GM23338 (cell line): ENCODE measurements around the gene GNAT1.

Experiments
- CREB1 ChIP-seq: fragments of 250-450 bp; sonication (Bioruptor Pico); IDR thresholded peaks from 2 replicates; pipeline ENCODE4 v1.5.0; 2020; ENCODE audit warnings: low read depth, mild to moderate bottlenecking, moderate library complexity
- CTCF ChIP-seq, 2 experiments: fragments of 200-600 bp in 1 of 2; sonication (generic) in 1 of 2; conservative IDR thresholded peaks; 2 replicates each; pipeline versions ENCODE4 v1.5.1 to v1.6.1; 2016 to 2017; ENCODE audit warnings: antibody characterized with exemption in 2 of 2, low read depth in 2 of 2, mild to moderate bottlenecking in 2 of 2, moderate library complexity in 1 of 2
- EZH2 ChIP-seq: fragments of 200-600 bp; sonication (generic); IDR thresholded peaks from one replicate; pipeline ENCODE4 v1.8.0; 2017; ENCODE audit warnings: antibody characterized with exemption, mild to moderate bottlenecking, low read depth; ENCODE audit not compliant: unreplicated experiment
- EZH2phosphoT487 ChIP-seq: fragments of 200-600 bp; sonication (generic); IDR thresholded peaks from one replicate; pipeline ENCODE4 v1.8.1; 2018; ENCODE audit warnings: antibody characterized with exemption; ENCODE audit not compliant: unreplicated experiment
- JUNB ChIP-seq: IDR thresholded peaks from one replicate; pipeline ENCODE4 v1.6.1; 2016; ENCODE audit warnings: antibody characterized with exemption; ENCODE audit not compliant: unreplicated experiment
- NANOG ChIP-seq: IDR thresholded peaks from 2 replicates; pipeline ENCODE4 v1.6.1; 2016; ENCODE audit warnings: antibody characterized with exemption, borderline replicate concordance
- POLR2AphosphoS5 ChIP-seq: IDR thresholded peaks from 2 replicates; pipeline ENCODE4 v1.6.1; 2016; ENCODE audit warnings: antibody characterized with exemption, low read depth
- REST ChIP-seq: IDR thresholded peaks from one replicate; pipeline ENCODE4 v1.6.1; 2018; ENCODE audit warnings: antibody characterized with exemption; ENCODE audit not compliant: unreplicated experiment
- ZNF114 ChIP-seq: fragments of 250-450 bp; sonication (Bioruptor Pico); IDR thresholded peaks from 2 replicates; pipeline ENCODE4 v1.5.0; 2020; ENCODE audit warnings: mild to moderate bottlenecking, moderate library complexity
- TF ChIP-seq, protein P1 (sequence below): IDR thresholded peaks from 2 replicates; pipeline ENCODE4 v1.6.1; 2016; ENCODE audit warnings: antibody characterized with exemption

- TF ChIP-seq ZNF114 (CRISPR knock-in tag) = no peak
- no peak for TF ChIP-seq CTCF (conservative IDR thresholded peaks at IDR 0.05; ENCODE audit: low read depth in 2 of 2)
- TF ChIP-seq REST = no peak
- TF ChIP-seq EZH2 = no peak
- no peak for TF ChIP-seq POLR2AphosphoS5
- no peak for TF ChIP-seq CREB1 (CRISPR knock-in tag)
- TF ChIP-seq EZH2phosphoT487 = no peak
- TF ChIP-seq, protein P1, sequence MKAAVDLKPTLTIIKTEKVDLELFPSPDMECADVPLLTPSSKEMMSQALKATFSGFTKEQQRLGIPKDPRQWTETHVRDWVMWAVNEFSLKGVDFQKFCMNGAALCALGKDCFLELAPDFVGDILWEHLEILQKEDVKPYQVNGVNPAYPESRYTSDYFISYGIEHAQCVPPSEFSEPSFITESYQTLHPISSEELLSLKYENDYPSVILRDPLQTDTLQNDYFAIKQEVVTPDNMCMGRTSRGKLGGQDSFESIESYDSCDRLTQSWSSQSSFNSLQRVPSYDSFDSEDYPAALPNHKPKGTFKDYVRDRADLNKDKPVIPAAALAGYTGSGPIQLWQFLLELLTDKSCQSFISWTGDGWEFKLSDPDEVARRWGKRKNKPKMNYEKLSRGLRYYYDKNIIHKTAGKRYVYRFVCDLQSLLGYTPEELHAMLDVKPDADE = no peak
- no peak for TF ChIP-seq NANOG
- TF ChIP-seq JUNB = no peak
Observed at GRCh38 chr3:50239649-50240048, 48.2 kb downstream of the GNAT1 start.
